Measurements from ENCODE around the gene AARS2. TPM values are rescaled to one million over a fixed set of nuclear protein-coding genes. Genes with fewer than 3 reads are reported as not detected.

Gene AARS2
- total and polyA plus RNA-seq, 9 of the 15 experiments (the other 6 are each of a cell fraction or from before 2014, with no cell fraction given) = 0.97 to 34.0 (median 18.3) TPM

DNA sequence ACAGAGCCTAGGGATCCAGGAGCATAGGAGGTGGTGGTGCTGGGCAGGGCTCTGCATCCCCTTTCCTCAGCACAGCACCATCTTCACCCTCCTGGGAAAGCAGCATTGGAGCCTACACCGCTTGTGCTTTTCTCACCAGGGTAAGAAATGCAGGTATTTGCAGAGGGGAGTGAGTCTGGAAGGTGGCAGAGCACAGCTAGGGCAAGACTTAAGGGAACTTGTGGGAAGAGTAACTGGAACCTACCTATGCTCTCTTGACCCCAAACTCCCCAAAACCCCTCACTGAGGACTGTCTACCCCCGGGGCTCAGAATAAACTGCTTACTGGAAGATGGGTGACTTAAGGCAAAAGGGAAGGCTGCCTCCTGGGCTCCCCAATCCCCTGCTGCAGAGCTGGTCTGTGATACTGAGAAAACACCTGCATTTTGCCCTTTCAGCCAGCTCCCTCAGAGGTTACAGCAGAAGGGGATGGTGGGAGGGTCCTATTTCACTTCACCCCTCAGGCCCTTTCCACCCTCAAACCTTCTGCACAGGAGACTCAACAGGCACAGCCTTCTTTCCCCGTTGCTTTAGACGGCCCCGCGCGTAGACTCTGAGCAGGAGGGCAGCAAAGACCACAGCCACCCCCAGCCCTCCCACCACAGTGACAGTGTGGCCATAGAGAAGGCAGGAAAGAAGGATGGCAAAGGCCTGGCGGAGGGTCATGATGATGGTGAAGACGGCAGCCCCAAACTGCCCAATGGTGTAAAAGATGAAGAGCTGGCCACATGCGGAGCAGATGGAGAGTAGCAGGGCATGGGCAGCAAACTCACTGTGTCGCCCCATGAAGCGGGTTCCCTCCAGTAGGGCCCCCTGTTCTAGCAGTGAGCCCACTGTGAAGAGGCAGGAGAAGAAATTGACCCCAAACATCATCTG lies 58.7 kb downstream of the AARS2 start (continued):
- TF ChIP-seq, protein P1, sequence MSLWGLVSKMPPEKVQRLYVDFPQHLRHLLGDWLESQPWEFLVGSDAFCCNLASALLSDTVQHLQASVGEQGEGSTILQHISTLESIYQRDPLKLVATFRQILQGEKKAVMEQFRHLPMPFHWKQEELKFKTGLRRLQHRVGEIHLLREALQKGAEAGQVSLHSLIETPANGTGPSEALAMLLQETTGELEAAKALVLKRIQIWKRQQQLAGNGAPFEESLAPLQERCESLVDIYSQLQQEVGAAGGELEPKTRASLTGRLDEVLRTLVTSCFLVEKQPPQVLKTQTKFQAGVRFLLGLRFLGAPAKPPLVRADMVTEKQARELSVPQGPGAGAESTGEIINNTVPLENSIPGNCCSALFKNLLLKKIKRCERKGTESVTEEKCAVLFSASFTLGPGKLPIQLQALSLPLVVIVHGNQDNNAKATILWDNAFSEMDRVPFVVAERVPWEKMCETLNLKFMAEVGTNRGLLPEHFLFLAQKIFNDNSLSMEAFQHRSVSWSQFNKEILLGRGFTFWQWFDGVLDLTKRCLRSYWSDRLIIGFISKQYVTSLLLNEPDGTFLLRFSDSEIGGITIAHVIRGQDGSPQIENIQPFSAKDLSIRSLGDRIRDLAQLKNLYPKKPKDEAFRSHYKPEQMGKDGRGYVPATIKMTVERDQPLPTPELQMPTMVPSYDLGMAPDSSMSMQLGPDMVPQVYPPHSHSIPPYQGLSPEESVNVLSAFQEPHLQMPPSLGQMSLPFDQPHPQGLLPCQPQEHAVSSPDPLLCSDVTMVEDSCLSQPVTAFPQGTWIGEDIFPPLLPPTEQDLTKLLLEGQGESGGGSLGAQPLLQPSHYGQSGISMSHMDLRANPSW (CRISPR knock-in tag; IDR thresholded peaks at IDR 0.05) = 0 out of 2 replicates have a peak, but pooled peaks have one; percentile 28
- TF ChIP-seq ATF1 (CRISPR knock-in tag; IDR thresholded peaks at IDR 0.05) (no peak), ATF1 (tag; IDR thresholded peaks at IDR 0.05) (no peak), SIX5 (IDR thresholded peaks at IDR 0.05; ENCODE audit: borderline replicate concordance in 1 of 2, insufficient read depth in 1 of 2, low read depth in 1 of 2, low read length in 2 of 2) (no peak), KLF10 (CRISPR knock-in tag; IDR thresholded peaks at IDR 0.05) (no peak), ZNF551 (CRISPR knock-in tag; IDR thresholded peaks at IDR 0.05) (peak; percentile 13; the same call in 1 of the 2 replicates), ZC3H4 (CRISPR knock-in tag; IDR thresholded peaks at IDR 0.05; ENCODE audit: borderline replicate concordance) (peak; percentile 78; the same call in 1 of the 2 replicates), ILF3 (IDR thresholded peaks at IDR 0.05; ENCODE audit: borderline replicate concordance) (no peak), ZNF175 (CRISPR knock-in tag; IDR thresholded peaks at IDR 0.05; ENCODE audit: low read depth) (no peak), TFAM (CRISPR knock-in tag; conservative IDR thresholded peaks at IDR 0.05) (no peak), CBX5 (IDR thresholded peaks at IDR 0.05; ENCODE audit: borderline replicate concordance, low read depth) (no peak), ZEB2 (IDR thresholded peaks at IDR 0.05) (no peak), GATA2 (CRISPR knock-in tag; IDR thresholded peaks at IDR 0.05) (no peak), NR3C1 (CRISPR knock-in tag; IDR thresholded peaks at IDR 0.05) (0 out of 2 replicates have a peak, but pooled peaks have one; percentile 44), THRAP3 (IDR thresholded peaks at IDR 0.05; ENCODE audit: borderline replicate concordance) (peak; percentile 78; the same call in 1 of the 2 replicates), HNRNPH1 (optimal IDR thresholded peaks at IDR 0.05; ENCODE audit: low read depth, low read length) (no peak), SIN3B (IDR thresholded peaks at IDR 0.05; ENCODE audit: low read depth) (no peak), CHD2 (IDR thresholded peaks at IDR 0.05; ENCODE audit: low read depth, low read length) (peak; percentile 44; the same call in 1 of the 2 replicates), ZC3H11A (IDR thresholded peaks at IDR 0.05; ENCODE audit: low read depth, low read length) (0 out of 2 replicates have a peak, but pooled peaks have one; percentile 32)
- TF ChIP-seq, protein P2, sequence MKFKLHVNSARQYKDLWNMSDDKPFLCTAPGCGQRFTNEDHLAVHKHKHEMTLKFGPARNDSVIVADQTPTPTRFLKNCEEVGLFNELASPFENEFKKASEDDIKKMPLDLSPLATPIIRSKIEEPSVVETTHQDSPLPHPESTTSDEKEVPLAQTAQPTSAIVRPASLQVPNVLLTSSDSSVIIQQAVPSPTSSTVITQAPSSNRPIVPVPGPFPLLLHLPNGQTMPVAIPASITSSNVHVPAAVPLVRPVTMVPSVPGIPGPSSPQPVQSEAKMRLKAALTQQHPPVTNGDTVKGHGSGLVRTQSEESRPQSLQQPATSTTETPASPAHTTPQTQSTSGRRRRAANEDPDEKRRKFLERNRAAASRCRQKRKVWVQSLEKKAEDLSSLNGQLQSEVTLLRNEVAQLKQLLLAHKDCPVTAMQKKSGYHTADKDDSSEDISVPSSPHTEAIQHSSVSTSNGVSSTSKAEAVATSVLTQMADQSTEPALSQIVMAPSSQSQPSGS (CRISPR knock-in tag; IDR thresholded peaks at IDR 0.05) = peak; percentile 35; the same call in 1 of the 2 replicates
- TF ChIP-seq, protein P3, sequence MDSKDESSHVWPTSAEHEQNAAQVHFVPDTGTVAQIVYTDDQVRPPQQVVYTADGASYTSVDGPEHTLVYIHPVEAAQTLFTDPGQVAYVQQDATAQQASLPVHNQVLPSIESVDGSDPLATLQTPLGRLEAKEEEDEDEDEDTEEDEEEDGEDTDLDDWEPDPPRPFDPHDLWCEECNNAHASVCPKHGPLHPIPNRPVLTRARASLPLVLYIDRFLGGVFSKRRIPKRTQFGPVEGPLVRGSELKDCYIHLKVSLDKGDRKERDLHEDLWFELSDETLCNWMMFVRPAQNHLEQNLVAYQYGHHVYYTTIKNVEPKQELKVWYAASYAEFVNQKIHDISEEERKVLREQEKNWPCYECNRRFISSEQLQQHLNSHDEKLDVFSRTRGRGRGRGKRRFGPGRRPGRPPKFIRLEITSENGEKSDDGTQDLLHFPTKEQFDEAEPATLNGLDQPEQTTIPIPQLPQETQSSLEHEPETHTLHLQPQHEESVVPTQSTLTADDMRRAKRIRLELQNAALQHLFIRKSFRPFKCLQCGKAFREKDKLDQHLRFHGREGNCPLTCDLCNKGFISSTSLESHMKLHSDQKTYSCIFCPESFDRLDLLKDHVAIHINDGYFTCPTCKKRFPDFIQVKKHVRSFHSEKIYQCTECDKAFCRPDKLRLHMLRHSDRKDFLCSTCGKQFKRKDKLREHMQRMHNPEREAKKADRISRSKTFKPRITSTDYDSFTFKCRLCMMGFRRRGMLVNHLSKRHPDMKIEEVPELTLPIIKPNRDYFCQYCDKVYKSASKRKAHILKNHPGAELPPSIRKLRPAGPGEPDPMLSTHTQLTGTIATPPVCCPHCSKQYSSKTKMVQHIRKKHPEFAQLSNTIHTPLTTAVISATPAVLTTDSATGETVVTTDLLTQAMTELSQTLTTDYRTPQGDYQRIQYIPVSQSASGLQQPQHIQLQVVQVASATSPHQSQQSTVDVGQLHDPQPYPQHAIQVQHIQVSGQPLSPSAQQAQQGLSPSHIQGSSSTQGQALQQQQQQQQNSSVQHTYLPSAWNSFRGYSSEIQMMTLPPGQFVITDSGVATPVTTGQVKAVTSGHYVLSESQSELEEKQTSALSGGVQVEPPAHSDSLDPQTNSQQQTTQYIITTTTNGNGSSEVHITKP (IDR thresholded peaks at IDR 0.05; ENCODE audit: partially characterized antibody) = no peak
